ENCODE data around the gene NFIA.

Gene NFIA

GRCh38 chr1:61083807-61084440, 1.6 kb downstream of the NFIA start:
- DNase-seq (ENCODE audit: low read depth) = no peak

GRCh38 chr1:61084491-61085031, 2.2 kb downstream of the NFIA start:
- no peak for DNase-seq (ENCODE audit: low read depth)

GRCh38 chr1:61085206-61085982, 3.0 kb downstream of the NFIA start:
- DNase-seq (ENCODE audit: low read depth) = no peak

- no peak for DNase-seq (ENCODE audit: low read depth)
Measured at GRCh38 chr1:61085983-61086644, 3.8 kb downstream of the NFIA start.

- no peak for DNase-seq (ENCODE audit: low read depth)
Measured at GRCh38 chr1:61087571-61087970, 5.2 kb downstream of the NFIA start.

- no peak for DNase-seq (ENCODE audit: low read depth)
Measured at GRCh38 chr1:61088163-61088974, 6.0 kb downstream of the NFIA start.

GRCh38 chr1:61089338-61089737, 7.0 kb downstream of the NFIA start:
- no peak for DNase-seq (ENCODE audit: low read depth)

GRCh38 chr1:61089741-61090140, 7.4 kb downstream of the NFIA start:
- DNase-seq (ENCODE audit: low read depth) = no peak

- DNase-seq (ENCODE audit: low read depth) = no peak
Measured at GRCh38 chr1:61090546-61091202, 8.3 kb downstream of the NFIA start.

- DNase-seq (ENCODE audit: low read depth) = no peak
Measured at GRCh38 chr1:61091455-61091854, 9.1 kb downstream of the NFIA start.

- DNase-seq (ENCODE audit: low read depth) = no peak
Measured at GRCh38 chr1:61092642-61093041, 10.3 kb downstream of the NFIA start.

GRCh38 chr1:61093525-61094137, 11.3 kb downstream of the NFIA start:
- DNase-seq (ENCODE audit: low read depth) = no peak

GRCh38 chr1:61094677-61095469, 12.5 kb downstream of the NFIA start:
- no peak for DNase-seq (ENCODE audit: low read depth)

GRCh38 chr1:61095470-61095812, 13.1 kb downstream of the NFIA start:
- DNase-seq (ENCODE audit: low read depth) = no peak

GRCh38 chr1:61097317-61097716, 15.0 kb downstream of the NFIA start:
- DNase-seq (ENCODE audit: low read depth) = no peak

- no peak for DNase-seq (ENCODE audit: low read depth)
Measured at GRCh38 chr1:61097722-61098121, 15.4 kb downstream of the NFIA start.

GRCh38 chr1:61098333-61098732, 16.0 kb downstream of the NFIA start:
- DNase-seq (ENCODE audit: low read depth) = no peak

- no peak for DNase-seq (ENCODE audit: low read depth)
Measured at GRCh38 chr1:61098906-61099437, 16.6 kb downstream of the NFIA start.

- no peak for DNase-seq (ENCODE audit: low read depth)
Measured at GRCh38 chr1:61100578-61100977, 18.2 kb downstream of the NFIA start.

GRCh38 chr1:61101536-61101935, 19.2 kb downstream of the NFIA start:
- no peak for DNase-seq (ENCODE audit: low read depth)

Data from T follicular helper cell (primary cell).